HG02840 (cell line): ENCODE measurements around the gene THAP6.
"Not testable (repeated sequence)": the region's sequence is repeated elsewhere in the genome, so short reads cannot be mapped to it uniquely, and the experiment has no call there.

ENCODE experiments used
- ATAC-seq: cut with Tn5 transposase; IDR thresholded peaks from one replicate; pipeline ENCODE4 v1.9.1; 2021; ENCODE audit warnings: mild to moderate bottlenecking, moderate library complexity, moderate number of reproducible peaks; ENCODE audit not compliant: unreplicated experiment, low FRiP score

Gene THAP6

DNA sequence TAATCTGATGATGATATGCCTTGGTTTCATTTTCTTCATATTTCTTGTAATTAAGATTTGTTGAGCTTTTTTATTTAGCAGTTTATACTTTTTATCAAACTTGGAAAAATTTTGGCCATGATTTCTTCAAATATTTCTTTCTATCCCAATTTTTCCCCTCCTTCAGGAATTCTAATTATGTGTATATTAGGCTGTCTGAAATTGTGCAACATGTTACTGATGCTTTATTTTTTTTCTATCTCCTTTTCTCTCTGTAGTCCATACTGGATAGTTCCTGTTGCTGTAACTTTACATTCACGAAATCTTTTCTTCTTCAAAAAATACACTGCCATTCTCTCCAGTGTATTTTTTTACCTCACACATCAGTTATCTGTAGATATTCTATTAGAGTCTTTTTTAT is 10.8 kb downstream of the THAP6 start:
- ATAC-seq = no peak

DNA sequence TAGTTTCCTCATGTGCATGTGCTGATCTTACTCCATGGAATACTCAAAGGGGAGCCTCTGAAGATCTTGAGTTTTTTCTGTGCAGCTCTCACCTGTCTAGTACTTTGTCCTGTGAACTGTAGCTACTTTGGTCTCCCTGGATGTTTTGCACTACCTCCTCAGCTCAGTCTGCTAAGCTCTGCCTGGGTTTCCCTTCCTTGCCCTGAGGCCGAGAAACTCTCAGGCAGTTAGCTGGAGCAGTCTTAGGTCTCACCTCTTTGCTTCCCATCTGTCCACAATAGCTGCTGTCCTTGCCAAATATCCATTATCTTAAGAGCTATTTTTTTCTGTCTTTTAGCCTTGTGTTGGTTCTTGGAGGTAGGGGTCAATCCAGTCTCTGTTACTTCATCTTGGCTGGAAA is 11.6 kb downstream of the THAP6 start:
- ATAC-seq = no peak

GRCh38 chr4:75527482-75527881 is 13.2 kb downstream of the THAP6 start:
- ATAC-seq = no peak

DNA sequence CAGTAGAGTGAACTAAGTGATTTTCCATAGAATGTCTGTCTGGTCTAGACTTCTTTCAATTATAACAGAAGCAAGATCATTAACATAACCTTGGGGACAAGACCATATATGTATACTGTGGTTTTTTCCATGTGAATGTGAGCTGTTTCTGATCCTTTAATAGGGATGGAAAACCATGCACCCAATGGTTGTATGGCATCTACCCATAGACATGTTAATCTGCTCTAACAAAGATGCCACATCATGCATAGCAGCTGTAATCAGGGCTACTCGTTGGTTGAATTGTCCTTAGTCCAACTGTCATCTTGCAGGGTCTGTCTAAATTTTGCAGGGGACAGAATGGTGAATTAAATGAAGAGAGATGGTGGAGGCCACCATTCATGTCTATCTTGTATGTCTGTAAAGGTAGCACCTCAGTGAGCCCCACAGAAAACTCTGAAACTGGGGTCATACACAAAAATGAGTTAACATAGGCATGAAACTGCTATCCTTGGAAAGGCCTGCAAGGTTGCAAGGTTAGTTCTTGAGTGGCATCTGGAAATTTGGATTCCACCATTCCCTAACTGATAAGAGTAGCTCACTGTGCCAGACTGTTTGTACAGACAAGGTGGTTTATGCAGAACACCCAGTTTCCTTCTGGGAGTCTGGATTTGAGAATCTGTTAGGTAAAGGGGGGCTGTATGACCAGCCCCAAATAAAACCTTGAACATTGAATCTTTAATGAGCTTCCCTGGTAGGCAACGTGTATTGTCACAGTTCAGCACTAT is 16.5 kb downstream of the THAP6 start:
- ATAC-seq = no peak

DNA sequence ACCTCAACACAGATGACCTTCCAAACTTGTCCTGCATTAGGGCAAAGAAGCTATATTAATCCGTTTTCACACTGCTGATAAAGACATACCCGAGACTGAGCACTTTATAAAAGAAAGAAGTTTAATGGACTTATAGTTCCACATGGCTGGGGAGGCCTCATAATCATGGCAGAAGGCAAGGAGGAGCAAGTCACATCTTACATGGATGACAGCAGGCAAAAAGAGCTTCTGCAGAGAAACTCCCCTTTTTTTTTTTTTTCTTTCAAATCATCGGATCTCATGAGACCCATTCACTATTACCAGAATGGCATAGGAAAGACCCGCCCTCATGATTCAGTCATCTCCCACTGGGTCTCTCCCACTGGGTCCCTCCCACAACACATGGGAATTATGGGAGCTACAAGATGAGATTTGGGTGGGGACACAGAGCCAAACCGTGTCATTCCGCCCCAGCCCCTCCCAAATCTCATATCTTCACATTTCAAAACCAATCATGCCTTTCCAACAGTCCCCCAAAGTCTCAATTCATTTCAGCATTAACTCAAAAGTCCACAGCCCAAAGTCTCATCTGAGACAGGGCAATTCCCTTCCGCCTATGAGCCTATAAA is 17.4 kb downstream of the THAP6 start:
- not testable (repeated sequence) for ATAC-seq

GRCh38 chr4:75533339-75533887 is 19.1 kb downstream of the THAP6 start:
- not testable (repeated sequence) for ATAC-seq

DNA sequence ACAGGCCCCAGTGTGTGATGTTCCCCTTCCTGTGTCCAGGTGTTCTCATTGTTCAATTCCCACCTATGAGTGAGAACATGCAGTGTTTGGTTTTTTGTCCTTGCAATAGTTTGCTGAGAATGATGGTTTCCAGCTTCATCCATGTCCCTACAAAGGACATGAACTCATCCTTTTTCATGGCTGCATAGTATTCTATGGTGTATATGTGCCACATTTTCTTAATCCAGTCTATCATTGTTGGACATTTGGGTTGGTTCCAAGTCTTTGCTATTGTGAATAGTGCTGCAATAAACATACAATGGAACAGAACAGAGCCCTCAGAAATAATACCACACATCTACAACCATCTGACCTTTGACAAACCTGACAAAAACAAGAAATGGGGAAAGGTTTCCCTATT is 19.7 kb downstream of the THAP6 start:
- not testable (repeated sequence) for ATAC-seq

DNA sequence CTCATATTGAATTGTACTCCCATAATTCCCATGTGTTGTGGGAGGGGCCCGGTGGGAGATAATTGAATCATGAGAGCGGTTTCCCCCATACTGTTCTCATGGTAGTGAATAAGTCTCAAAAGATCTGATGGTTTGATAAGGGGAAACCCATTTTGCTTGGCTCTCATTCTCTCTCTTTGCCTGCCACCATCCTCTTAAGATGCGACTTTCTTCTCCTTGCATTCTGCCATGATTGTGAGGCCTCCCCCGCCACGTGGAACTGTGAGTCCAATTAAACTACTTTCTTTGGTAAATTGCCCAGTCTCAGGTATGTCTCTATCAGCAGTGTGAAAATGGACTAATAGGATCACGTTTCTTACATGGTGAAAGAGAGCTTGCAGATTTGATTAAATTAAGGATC is 23.0 kb downstream of the THAP6 start:
- ATAC-seq = not testable (repeated sequence)

GRCh38 chr4:75542824-75543223 is 28.6 kb downstream of the THAP6 start:
- no peak for ATAC-seq

DNA sequence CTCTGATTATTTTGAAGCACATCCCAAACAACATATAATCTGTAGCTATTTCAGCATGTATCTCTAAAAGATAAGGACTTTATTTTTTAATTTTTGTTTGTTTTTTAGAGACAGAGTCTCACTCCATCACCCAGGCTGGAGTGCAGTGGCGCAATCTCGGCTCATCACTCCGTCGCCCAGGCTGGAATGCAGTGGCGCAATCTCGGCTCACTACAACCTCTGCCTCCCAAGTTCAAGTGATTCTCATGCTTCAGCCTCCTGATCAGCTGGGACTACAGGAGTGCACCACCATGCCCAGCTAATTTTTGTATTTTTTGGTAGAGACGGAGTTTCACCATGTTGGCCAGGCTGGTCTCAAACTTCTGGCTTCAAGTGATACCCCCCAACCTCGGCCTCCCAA is 29.9 kb downstream of the THAP6 start:
- not testable (repeated sequence) for ATAC-seq

DNA sequence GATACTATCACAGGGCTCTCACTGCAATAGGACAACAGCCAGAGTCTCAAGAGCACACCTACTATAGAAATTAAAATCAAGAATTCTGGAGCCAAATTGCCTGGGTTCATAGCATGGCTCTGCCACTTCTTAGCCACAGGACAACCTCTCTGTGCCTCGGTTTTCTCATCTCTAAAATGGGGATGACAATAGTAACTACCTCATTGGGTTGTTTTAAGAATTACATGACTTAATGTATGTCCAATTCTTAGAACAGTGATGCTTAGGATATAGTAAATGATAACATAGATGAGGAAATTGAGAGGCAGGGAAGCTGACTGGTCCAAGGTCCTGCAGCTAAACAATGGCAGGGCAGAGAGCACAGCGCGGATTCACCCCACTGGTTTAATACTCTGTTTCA is 30.6 kb downstream of the THAP6 start:
- ATAC-seq = no peak

GRCh38 chr4:75545526-75545925 is 31.3 kb downstream of the THAP6 start:
- no peak for ATAC-seq

- no peak for ATAC-seq
Observed at GRCh38 chr4:75547647-75548387, 33.5 kb downstream of the THAP6 start.

DNA sequence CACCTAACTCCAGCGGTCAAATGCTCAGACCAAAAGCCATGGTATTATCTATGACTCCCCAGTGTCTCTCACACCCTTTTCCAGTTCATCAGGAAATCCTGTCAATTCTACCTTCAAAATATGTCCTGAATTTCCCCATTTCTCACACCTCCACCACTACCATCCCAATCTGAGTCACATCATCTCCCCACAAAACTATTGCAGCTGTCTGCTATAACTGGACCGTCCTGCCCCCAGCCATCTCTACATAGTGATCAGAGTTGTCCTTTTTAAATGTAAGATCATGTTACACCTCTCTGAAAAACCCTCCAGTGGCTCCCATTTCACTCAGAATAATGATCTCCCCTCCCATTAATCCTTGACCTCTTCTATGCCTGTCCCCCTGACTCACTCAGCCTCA is 34.7 kb downstream of the THAP6 start:
- ATAC-seq = no peak

- no peak for ATAC-seq
Observed at GRCh38 chr4:75552452-75552851, 38.2 kb downstream of the THAP6 start.

DNA sequence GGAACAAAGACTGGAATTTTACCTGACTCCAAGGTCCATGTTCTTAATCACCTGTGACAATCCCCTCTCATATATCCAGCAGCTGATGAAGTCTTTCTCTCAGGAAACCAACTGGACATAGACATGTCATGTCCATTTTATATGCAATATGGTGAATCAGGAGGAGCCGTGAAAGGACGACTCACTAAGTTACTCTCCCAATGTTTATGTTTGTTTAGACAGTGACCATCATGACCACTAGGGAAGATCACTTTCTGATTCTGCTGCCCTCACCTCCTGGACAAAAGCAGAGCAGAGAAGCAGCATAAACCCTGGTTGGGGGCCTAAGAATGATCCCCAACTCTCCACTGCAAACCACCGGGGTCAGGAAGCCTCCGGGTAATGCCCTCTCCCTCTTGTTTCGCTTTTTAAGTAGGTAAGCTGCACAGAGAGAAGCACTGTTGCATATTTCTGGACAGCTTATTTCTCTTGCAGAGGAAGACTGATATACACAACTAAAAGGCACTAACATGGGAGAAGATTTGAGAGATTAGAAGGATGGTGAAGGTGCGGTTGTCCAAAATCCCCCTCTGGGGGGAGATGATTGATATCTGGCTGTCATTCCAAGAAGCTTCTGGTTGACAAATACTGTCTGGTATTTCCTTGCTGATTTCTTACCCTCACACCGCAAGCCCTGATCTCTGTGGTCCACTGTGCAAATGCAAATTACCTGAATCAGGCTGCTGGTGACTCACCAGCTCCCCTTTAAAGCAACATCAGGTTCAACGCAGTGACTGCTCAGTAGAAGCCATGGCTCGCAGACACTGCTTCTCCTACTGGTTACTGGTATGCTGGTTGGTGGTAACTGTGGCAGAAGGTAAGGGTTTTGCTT is 41.3 kb downstream of the THAP6 start, which contains the start of gene ODAPH:
Gene ODAPH (plus strand): TSS at position 773 of the 871 bp plus-strand sequence. CDS start 17 bp downstream, at position 790.
- ATAC-seq = peak; percentile 79

DNA sequence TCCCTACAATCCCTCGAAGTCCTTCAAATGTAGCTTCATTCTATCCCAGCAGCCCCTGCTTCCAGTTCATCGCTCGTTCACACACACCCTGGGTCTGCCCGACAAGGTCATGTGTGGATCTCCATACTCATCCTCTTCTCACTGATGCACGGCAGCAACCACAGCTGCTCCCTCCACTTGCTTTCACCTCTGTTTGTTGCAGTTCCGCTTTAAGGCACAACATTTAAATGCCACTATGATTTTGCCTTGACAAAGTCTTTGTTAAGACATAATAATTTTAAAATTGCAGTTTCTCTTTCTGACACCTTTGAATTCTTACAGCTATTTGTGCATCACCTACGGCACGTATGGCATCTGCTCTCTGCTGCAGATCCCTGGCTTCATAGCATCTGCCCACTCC is 43.4 kb downstream of the THAP6 start:
- ATAC-seq = no peak

- ATAC-seq = no peak
Observed at GRCh38 chr4:75561789-75562188, 47.5 kb downstream of the THAP6 start.

DNA sequence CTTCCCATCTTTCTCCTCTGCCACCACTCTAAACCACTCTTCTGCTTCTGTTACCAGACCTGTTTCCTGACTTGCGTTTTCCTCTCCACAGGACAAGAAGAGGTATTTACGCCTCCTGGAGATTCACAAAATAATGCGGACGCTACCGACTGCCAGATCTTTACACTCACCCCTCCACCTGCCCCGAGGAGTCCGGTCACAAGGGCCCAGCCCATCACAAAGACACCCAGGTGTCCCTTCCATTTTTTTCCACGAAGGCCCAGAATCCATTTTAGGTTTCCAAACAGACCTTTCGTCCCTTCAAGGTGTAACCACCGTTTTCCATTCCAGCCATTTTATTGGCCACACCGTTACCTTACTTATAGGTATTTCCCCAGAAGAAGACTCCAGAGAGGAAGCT is 49.8 kb downstream of the THAP6 start:
- no peak for ATAC-seq

- ATAC-seq = no peak
Observed at GRCh38 chr4:75565481-75565880, 51.2 kb downstream of the THAP6 start.
